Measurements from ENCODE around the gene KLK8.

KLK8 gene

GRCh38 chr19:51001515-51001914, at the start of gene KLK8:
KLK8 (minus strand) TSS chr19:51001604; CDS start chr19:51001167, 437 bp downstream.
- no peak for DNase-seq (ENCODE audit: low read depth)

- DNase-seq (ENCODE audit: low read depth), result no peak
These were observed 45.6 kb upstream of the KLK8 start for GRCh38 chr19:51047031-51047335.

GRCh38 chr19:51044327-51044726, 42.9 kb upstream of the KLK8 start:
- DNase-seq (ENCODE audit: low read depth), result no peak

- DNase-seq (ENCODE audit: low read depth), result no peak
These were observed 42.1 kb upstream of the KLK8 start for GRCh38 chr19:51043497-51043896.

- DNase-seq (ENCODE audit: low read depth), result no peak
These were observed 38.7 kb upstream of the KLK8 start for GRCh38 chr19:51040151-51040550.

GRCh38 chr19:51036519-51036918, 35.1 kb upstream of the KLK8 start:
- DNase-seq (ENCODE audit: low read depth), result no peak

- no peak for DNase-seq (ENCODE audit: low read depth)
These were observed 33.3 kb upstream of the KLK8 start, which contains the start of gene KLK12 for GRCh38 chr19:51034704-51035103. KLK12 (minus strand) TSS chr19:51035002; CDS start chr19:51034621, 381 bp downstream.

- DNase-seq (ENCODE audit: low read depth), result no peak
These were observed 30.4 kb upstream of the KLK8 start for GRCh38 chr19:51031880-51032225.

GRCh38 chr19:51031220-51031879, 29.9 kb upstream of the KLK8 start:
- no peak for DNase-seq (ENCODE audit: low read depth)

GRCh38 chr19:51030631-51031030, 29.2 kb upstream of the KLK8 start:
- DNase-seq (ENCODE audit: low read depth), result no peak

- DNase-seq (ENCODE audit: low read depth), result no peak
These were observed 28.3 kb upstream of the KLK8 start for GRCh38 chr19:51029718-51030117.

- DNase-seq (ENCODE audit: low read depth), result no peak
These were observed 26.5 kb upstream of the KLK8 start for GRCh38 chr19:51027873-51028272.

- DNase-seq (ENCODE audit: low read depth), result no peak
These were observed 25.9 kb upstream of the KLK8 start for GRCh38 chr19:51027126-51027806.

- DNase-seq (ENCODE audit: low read depth), result no peak
These were observed 25.1 kb upstream of the KLK8 start, which contains the start of gene KLK11 for GRCh38 chr19:51026554-51026831. KLK11 (minus strand) TSS chr19:51026616; CDS start chr19:51025631, 985 bp downstream.

GRCh38 chr19:51025809-51026553, 24.6 kb upstream of the KLK8 start:
- no peak for DNase-seq (ENCODE audit: low read depth)

GRCh38 chr19:51025401-51025800, 24.0 kb upstream of the KLK8 start:
- DNase-seq (ENCODE audit: low read depth), result no peak

GRCh38 chr19:51024924-51025323, 23.5 kb upstream of the KLK8 start:
- DNase-seq (ENCODE audit: low read depth), result no peak

GRCh38 chr19:51023946-51024345, 22.5 kb upstream of the KLK8 start:
- no peak for DNase-seq (ENCODE audit: low read depth)

GRCh38 chr19:51022526-51022925, 21.1 kb upstream of the KLK8 start:
- DNase-seq (ENCODE audit: low read depth), result no peak

GRCh38 chr19:51020988-51021651, 19.7 kb upstream of the KLK8 start:
- no peak for DNase-seq (ENCODE audit: low read depth)

GRCh38 chr19:51019544-51019925, 18.1 kb upstream of the KLK8 start, which contains the start of gene KLK10:
KLK10 (minus strand) TSS chr19:51019709; CDS start chr19:51019130, 579 bp downstream.
- no peak for DNase-seq (ENCODE audit: low read depth)

- no peak for DNase-seq (ENCODE audit: low read depth)
These were observed 17.5 kb upstream of the KLK8 start for GRCh38 chr19:51018745-51019543.

Measured in stimulated activated CD8-positive, alpha-beta memory T cell treated with anti-CD3 and anti-CD28 coated beads, Interleukin-7, amount 100 ng/mL, for 24 hours (primary cell).